Activated CD8-positive, alpha-beta T cell treated with anti-CD3 and anti-CD28 coated beads for 36 hours (primary cell): ENCODE results near the gene AKR1B1. TPM values are rescaled to one million over a fixed set of nuclear protein-coding genes. Genes with fewer than 3 reads are reported as not detected.

Experiments
- ATAC-seq: fragments of 200-7000 bp; cut with Tn5 transposase; one replicate; pipeline ENCODE4 v1.10.0; 2021; ENCODE audit warnings: mild to moderate bottlenecking, moderate library complexity
- CTCF ChIA-PET: fragments of 350-600 bp; sonication (Branson Sonifier 250); formaldehyde crosslinking; loops from one replicate; lab custom pipeline; 2021; ENCODE audit warnings: antibody characterized with exemption; lab: Charles Lee
- POLR2A ChIA-PET: fragments of 350-600 bp; sonication (Branson Sonifier 250); formaldehyde crosslinking; loops from one replicate; lab custom pipeline; 2021; ENCODE audit warnings: antibody characterized with exemption; lab: Charles Lee
- DNase-seq: peaks from one replicate; pipeline ENCODE4 v3.0.0-alpha.2; 2020
- H3K27ac Mint-ChIP-seq: one replicate; pipeline ENCODE4 v1.8.0; 2021; ENCODE audit warnings: mild to moderate bottlenecking, mixed read lengths
- H3K27me3 Mint-ChIP-seq: one replicate; pipeline ENCODE4 v1.8.0; 2021; ENCODE audit warnings: mixed read lengths
- H3K36me3 Mint-ChIP-seq: one replicate; pipeline ENCODE4 v1.8.0; 2021; ENCODE audit warnings: low read depth, mixed read lengths
- H3K4me1 Mint-ChIP-seq: one replicate; pipeline ENCODE4 v1.8.0; 2021; ENCODE audit warnings: low read depth, mixed read lengths
- H3K4me3 Mint-ChIP-seq: one replicate; pipeline ENCODE4 v1.8.0; 2021; ENCODE audit warnings: mild to moderate bottlenecking, moderate library complexity, mixed read lengths
- H3K9me3 Mint-ChIP-seq: one replicate; pipeline ENCODE4 v1.8.0; 2021; ENCODE audit warnings: mixed read lengths
- intact Hi-C: fragments of 100-400 bp; cut with micrococcal nuclease; formaldehyde crosslinking; loops from one replicate; pipeline ENCODE4 v1.10.0; 2022
- total RNA-seq, 2 experiments: library from RNA; stranded (reverse); gene quantifications; one replicate each; pipeline ENCODE4 v1.2.3, GENCODE V29; 2021
- TF ChIP-seq, protein P1 (sequence below): fragments of 200-600 bp; IDR thresholded peaks from one replicate; pipeline ENCODE4 v1.8.0; 2022; ENCODE audit warnings: antibody characterized with exemption, mild to moderate bottlenecking

Gene AKR1B1
- total RNA-seq, 2 experiments from 2014 or later, result 106 to 108 TPM

- Mint-ChIP-seq H3K27me3 (no peaks in the 10 kb centered on the region), H3K36me3 (no peaks in the 10 kb centered on the region), H3K9me3 (no peaks in the 10 kb centered on the region), H3K4me3 (no peak overlapping the region), H3K4me1 (peaks cover 12% of the 10 kb centered on the region), H3K27ac (no peak overlapping the region)
- TF ChIP-seq, protein P1, sequence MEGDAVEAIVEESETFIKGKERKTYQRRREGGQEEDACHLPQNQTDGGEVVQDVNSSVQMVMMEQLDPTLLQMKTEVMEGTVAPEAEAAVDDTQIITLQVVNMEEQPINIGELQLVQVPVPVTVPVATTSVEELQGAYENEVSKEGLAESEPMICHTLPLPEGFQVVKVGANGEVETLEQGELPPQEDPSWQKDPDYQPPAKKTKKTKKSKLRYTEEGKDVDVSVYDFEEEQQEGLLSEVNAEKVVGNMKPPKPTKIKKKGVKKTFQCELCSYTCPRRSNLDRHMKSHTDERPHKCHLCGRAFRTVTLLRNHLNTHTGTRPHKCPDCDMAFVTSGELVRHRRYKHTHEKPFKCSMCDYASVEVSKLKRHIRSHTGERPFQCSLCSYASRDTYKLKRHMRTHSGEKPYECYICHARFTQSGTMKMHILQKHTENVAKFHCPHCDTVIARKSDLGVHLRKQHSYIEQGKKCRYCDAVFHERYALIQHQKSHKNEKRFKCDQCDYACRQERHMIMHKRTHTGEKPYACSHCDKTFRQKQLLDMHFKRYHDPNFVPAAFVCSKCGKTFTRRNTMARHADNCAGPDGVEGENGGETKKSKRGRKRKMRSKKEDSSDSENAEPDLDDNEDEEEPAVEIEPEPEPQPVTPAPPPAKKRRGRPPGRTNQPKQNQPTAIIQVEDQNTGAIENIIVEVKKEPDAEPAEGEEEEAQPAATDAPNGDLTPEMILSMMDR, result no peak
- CTCF ChIA-PET, result interaction anchor here (0.7 to 4.7 kb wide), 4 partner anchors 9 to 177 kb away, joined by 3 to 75 read pairs (median 7); no protein-coding TSS in a partner anchor
- POLR2A ChIA-PET, result no interaction called here
- ATAC-seq, result no peak
- intact Hi-C loops, result no loop called here
- no peak for DNase-seq
Measured at GRCh38 chr7:134429481-134429880, 29.4 kb downstream of the AKR1B1 start.

- H3K27me3 Mint-ChIP-seq, result no peaks in the 10 kb centered on the region
- H3K36me3 Mint-ChIP-seq, result no peaks in the 10 kb centered on the region
- intact Hi-C loops, result no loop called here
- no peaks in the 10 kb centered on the region for H3K9me3 Mint-ChIP-seq
- H3K4me3 Mint-ChIP-seq, result no peak overlapping the region
- CTCF ChIA-PET, result interaction anchor here (1.7 to 3.2 kb wide), 2 partner anchors 8 to 85 kb away, joined by 4 to 10 read pairs; no protein-coding TSS in a partner anchor
- TF ChIP-seq, protein P1, result no peak
- POLR2A ChIA-PET, result no interaction called here
- DNase-seq (no peak), ATAC-seq (no peak)
- H3K27ac Mint-ChIP-seq, result no peak overlapping the region
- H3K4me1 Mint-ChIP-seq, result peaks cover 12% of the 10 kb centered on the region
Measured at GRCh38 chr7:134428942-134429341, 30.0 kb downstream of the AKR1B1 start.

DNA sequence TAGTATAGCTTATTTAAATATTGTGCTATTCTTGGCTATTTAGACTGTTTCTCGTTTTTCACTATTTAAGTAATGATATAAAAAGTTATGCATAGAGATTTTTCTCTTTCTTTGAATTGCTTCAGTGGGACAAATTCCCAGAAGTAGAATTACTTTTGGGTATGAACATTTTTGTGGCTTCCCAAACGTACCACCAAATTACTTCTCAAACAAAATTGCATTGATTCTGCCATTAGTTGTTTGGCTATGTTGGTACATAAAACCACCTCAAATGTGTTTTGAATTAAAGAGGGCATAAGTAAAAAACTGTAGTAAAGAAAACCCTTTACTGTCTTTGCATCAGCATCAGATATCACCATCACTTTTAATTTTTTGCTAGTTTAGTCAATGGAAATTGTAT lies 31.0 kb downstream of the AKR1B1 start:
- ChIA-PET CTCF (interaction anchor here (0.7 to 0.8 kb wide), 2 partner anchors 120 to 1200 kb away, joined by 3 read pairs; no protein-coding TSS in a partner anchor), POLR2A (no interaction called here)
- TF ChIP-seq, protein P1, result no peak
- DNase-seq, result no peak
- peaks cover 8% of the 10 kb centered on the region for H3K4me1 Mint-ChIP-seq
- intact Hi-C loops, result no loop called here
- H3K27ac Mint-ChIP-seq, result no peak overlapping the region
- no peak for ATAC-seq
- no peak overlapping the region for H3K4me3 Mint-ChIP-seq
- H3K36me3 Mint-ChIP-seq, result no peaks in the 10 kb centered on the region
- no peaks in the 10 kb centered on the region for H3K27me3 Mint-ChIP-seq
- no peaks in the 10 kb centered on the region for H3K9me3 Mint-ChIP-seq

- Mint-ChIP-seq H3K27ac (no peak overlapping the region), H3K27me3 (no peaks in the 10 kb centered on the region), H3K9me3 (no peaks in the 10 kb centered on the region), H3K4me1 (no peaks in the 10 kb centered on the region), H3K36me3 (no peaks in the 10 kb centered on the region), H3K4me3 (no peak overlapping the region)
- POLR2A ChIA-PET, result no interaction called here
- TF ChIP-seq, protein P1, result no peak
- DNase-seq (no peak), ATAC-seq (no peak)
- CTCF ChIA-PET, result interaction anchor here (0.9 to 1.0 kb wide), 2 partner anchors 58 to 88 kb away, joined by 3 read pairs; no protein-coding TSS in a partner anchor
- intact Hi-C loops, result no loop called here
Measured at GRCh38 chr7:134425777-134426176, 33.1 kb downstream of the AKR1B1 start.

DNA sequence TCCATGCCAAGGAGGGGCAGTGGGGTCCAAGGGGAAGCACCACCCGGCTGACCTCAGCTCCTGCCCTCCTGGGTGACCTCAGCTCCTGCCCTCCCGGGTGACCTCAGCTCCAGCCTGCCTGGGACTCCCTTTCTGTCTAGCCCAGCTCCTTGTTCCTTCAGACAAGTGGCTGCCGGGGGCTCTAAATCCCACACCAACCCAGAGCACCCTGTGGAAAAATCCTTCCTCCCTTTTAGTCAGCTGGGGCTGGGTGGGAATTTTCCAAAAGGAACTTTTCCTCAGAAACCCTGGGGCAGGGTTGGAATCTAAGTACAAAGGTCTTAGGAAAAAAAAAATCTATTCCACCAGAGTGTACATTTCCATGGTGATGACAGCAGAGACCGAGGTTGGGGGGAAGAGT lies 36.3 kb downstream of the AKR1B1 start:
- CTCF ChIA-PET, result interaction anchor here (1.2 kb wide), 1 partner anchor 10 kb away, joined by 3 read pairs; no protein-coding TSS in a partner anchor
- no peak overlapping the region for H3K4me3 Mint-ChIP-seq
- TF ChIP-seq, protein P1, result no peak
- ATAC-seq (no peak), DNase-seq (no peak)
- H3K27me3 Mint-ChIP-seq, result peaks cover 3% of the 10 kb centered on the region
- H3K9me3 Mint-ChIP-seq, result no peaks in the 10 kb centered on the region
- H3K27ac Mint-ChIP-seq, result no peak overlapping the region
- no peaks in the 10 kb centered on the region for H3K4me1 Mint-ChIP-seq
- H3K36me3 Mint-ChIP-seq, result no peaks in the 10 kb centered on the region
- intact Hi-C loops, result no loop called here
- POLR2A ChIA-PET, result no interaction called here
